ENCODE results near the gene SH3GL2.

The SH3GL2 gene

GRCh38 chr9:17731308-17731707, 152.4 kb downstream of the SH3GL2 start:
- no peak for TF ChIP-seq TAF1 (IDR thresholded peaks at IDR 0.05; ENCODE audit: borderline replicate concordance, insufficient read depth, low read length)
- TF ChIP-seq FOXP2 (optimal IDR thresholded peaks at IDR 0.05; ENCODE audit: borderline replicate concordance, extremely low read depth, extremely low read length, insufficient read depth), result no peak
- no peak for TF ChIP-seq SIN3A (IDR thresholded peaks at IDR 0.05; ENCODE audit: borderline replicate concordance, insufficient read depth, low read length)
- TF ChIP-seq, protein P1, sequence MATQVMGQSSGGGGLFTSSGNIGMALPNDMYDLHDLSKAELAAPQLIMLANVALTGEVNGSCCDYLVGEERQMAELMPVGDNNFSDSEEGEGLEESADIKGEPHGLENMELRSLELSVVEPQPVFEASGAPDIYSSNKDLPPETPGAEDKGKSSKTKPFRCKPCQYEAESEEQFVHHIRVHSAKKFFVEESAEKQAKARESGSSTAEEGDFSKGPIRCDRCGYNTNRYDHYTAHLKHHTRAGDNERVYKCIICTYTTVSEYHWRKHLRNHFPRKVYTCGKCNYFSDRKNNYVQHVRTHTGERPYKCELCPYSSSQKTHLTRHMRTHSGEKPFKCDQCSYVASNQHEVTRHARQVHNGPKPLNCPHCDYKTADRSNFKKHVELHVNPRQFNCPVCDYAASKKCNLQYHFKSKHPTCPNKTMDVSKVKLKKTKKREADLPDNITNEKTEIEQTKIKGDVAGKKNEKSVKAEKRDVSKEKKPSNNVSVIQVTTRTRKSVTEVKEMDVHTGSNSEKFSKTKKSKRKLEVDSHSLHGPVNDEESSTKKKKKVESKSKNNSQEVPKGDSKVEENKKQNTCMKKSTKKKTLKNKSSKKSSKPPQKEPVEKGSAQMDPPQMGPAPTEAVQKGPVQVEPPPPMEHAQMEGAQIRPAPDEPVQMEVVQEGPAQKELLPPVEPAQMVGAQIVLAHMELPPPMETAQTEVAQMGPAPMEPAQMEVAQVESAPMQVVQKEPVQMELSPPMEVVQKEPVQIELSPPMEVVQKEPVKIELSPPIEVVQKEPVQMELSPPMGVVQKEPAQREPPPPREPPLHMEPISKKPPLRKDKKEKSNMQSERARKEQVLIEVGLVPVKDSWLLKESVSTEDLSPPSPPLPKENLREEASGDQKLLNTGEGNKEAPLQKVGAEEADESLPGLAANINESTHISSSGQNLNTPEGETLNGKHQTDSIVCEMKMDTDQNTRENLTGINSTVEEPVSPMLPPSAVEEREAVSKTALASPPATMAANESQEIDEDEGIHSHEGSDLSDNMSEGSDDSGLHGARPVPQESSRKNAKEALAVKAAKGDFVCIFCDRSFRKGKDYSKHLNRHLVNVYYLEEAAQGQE (IDR thresholded peaks at IDR 0.05; ENCODE audit: insufficient read depth in 1 of 2, low read depth in 2 of 2, low read length in 2 of 2), result no peak

- TF ChIP-seq SIN3A (IDR thresholded peaks at IDR 0.05; ENCODE audit: borderline replicate concordance, insufficient read depth, low read length) (no peak), POLR2AphosphoS5 (IDR thresholded peaks at IDR 0.05; ENCODE audit: low read depth, low read length) (no peak), FOXP2 (optimal IDR thresholded peaks at IDR 0.05; ENCODE audit: borderline replicate concordance, extremely low read depth, extremely low read length, insufficient read depth) (no peak), TAF1 (IDR thresholded peaks at IDR 0.05; ENCODE audit: borderline replicate concordance, insufficient read depth, low read length) (no peak)
- TF ChIP-seq, protein P1 (IDR thresholded peaks at IDR 0.05; ENCODE audit: insufficient read depth in 1 of 2, low read depth in 2 of 2, low read length in 2 of 2), result no peak
These were observed 155.8 kb downstream of the SH3GL2 start for GRCh38 chr9:17734674-17735073.

- TF ChIP-seq FOXP2 (optimal IDR thresholded peaks at IDR 0.05; ENCODE audit: borderline replicate concordance, extremely low read depth, extremely low read length, insufficient read depth) (no peak), POLR2AphosphoS5 (IDR thresholded peaks at IDR 0.05; ENCODE audit: low read depth, low read length) (no peak), SIN3A (IDR thresholded peaks at IDR 0.05; ENCODE audit: borderline replicate concordance, insufficient read depth, low read length) (no peak), TAF1 (IDR thresholded peaks at IDR 0.05; ENCODE audit: borderline replicate concordance, insufficient read depth, low read length) (no peak)
- TF ChIP-seq, protein P1 (IDR thresholded peaks at IDR 0.05; ENCODE audit: insufficient read depth in 1 of 2, low read depth in 2 of 2, low read length in 2 of 2), result no peak
These were observed 157.0 kb downstream of the SH3GL2 start for GRCh38 chr9:17735859-17736258.

- TF ChIP-seq TAF1 (IDR thresholded peaks at IDR 0.05; ENCODE audit: borderline replicate concordance, insufficient read depth, low read length) (no peak), POLR2AphosphoS5 (IDR thresholded peaks at IDR 0.05; ENCODE audit: low read depth, low read length) (no peak), SIN3A (IDR thresholded peaks at IDR 0.05; ENCODE audit: borderline replicate concordance, insufficient read depth, low read length) (no peak), FOXP2 (optimal IDR thresholded peaks at IDR 0.05; ENCODE audit: borderline replicate concordance, extremely low read depth, extremely low read length, insufficient read depth) (no peak)
- TF ChIP-seq, protein P1 (IDR thresholded peaks at IDR 0.05; ENCODE audit: insufficient read depth in 1 of 2, low read depth in 2 of 2, low read length in 2 of 2), result no peak
These were observed 160.2 kb downstream of the SH3GL2 start for GRCh38 chr9:17739022-17739421.

- TF ChIP-seq, protein P1 (IDR thresholded peaks at IDR 0.05; ENCODE audit: insufficient read depth in 1 of 2, low read depth in 2 of 2, low read length in 2 of 2), result no peak
- no peak for TF ChIP-seq SIN3A (IDR thresholded peaks at IDR 0.05; ENCODE audit: borderline replicate concordance, insufficient read depth, low read length)
These were observed 160.9 kb downstream of the SH3GL2 start for GRCh38 chr9:17739736-17740135.

All from PFSK-1 (cell line).